Measurements from ENCODE around the gene AFF4.

DNA sequence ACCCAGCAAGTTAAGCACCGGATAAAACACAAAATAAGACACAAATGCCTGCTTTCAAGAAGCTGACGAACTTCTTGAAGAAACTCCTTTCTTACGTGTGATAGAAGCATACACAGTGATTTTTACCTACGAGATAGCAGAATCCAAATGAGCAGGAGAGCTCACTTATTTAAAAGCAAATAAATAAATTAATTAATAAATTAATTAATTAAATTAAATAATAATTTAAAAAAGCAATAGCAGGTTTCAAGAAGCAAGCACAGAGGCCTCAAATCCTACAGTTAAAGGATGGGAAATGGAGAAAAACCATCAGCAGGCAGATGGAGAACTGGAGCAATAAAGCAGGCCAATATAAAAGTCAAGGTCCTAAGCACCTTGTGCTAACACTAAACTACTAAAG, 72.6 kb downstream of the AFF4 start:
- TF ChIP-seq CTCF (IDR thresholded peaks at IDR 0.05) (no peak), MYC (IDR thresholded peaks at IDR 0.05; ENCODE audit: borderline replicate concordance, low read length) (no peak), JUNB (IDR thresholded peaks at IDR 0.05) (no peak), PHF8 (IDR thresholded peaks at IDR 0.05; ENCODE audit: borderline replicate concordance, low read depth) (no peak), BHLHE40 (IDR thresholded peaks at IDR 0.05; ENCODE audit: low read depth, low read length) (no peak), CEBPB (IDR thresholded peaks at IDR 0.05) (no peak), POLR2A (IDR thresholded peaks at IDR 0.05; ENCODE audit: low read length) (no peak), EP300 (IDR thresholded peaks at IDR 0.05) (no peak), MAZ (IDR thresholded peaks at IDR 0.05; ENCODE audit: borderline replicate concordance, low read depth, low read length) (no peak), ELK1 (IDR thresholded peaks at IDR 0.05; ENCODE audit: low read depth, low read length) (no peak)
- TF ChIP-seq, protein P1, sequence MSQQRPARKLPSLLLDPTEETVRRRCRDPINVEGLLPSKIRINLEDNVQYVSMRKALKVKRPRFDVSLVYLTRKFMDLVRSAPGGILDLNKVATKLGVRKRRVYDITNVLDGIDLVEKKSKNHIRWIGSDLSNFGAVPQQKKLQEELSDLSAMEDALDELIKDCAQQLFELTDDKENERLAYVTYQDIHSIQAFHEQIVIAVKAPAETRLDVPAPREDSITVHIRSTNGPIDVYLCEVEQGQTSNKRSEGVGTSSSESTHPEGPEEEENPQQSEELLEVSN (IDR thresholded peaks at IDR 0.05; ENCODE audit: borderline replicate concordance, low read depth) = no peak
- TF ChIP-seq, protein P2, sequence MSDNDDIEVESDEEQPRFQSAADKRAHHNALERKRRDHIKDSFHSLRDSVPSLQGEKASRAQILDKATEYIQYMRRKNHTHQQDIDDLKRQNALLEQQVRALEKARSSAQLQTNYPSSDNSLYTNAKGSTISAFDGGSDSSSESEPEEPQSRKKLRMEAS (IDR thresholded peaks at IDR 0.05) = no peak
- TF ChIP-seq, protein P3, sequence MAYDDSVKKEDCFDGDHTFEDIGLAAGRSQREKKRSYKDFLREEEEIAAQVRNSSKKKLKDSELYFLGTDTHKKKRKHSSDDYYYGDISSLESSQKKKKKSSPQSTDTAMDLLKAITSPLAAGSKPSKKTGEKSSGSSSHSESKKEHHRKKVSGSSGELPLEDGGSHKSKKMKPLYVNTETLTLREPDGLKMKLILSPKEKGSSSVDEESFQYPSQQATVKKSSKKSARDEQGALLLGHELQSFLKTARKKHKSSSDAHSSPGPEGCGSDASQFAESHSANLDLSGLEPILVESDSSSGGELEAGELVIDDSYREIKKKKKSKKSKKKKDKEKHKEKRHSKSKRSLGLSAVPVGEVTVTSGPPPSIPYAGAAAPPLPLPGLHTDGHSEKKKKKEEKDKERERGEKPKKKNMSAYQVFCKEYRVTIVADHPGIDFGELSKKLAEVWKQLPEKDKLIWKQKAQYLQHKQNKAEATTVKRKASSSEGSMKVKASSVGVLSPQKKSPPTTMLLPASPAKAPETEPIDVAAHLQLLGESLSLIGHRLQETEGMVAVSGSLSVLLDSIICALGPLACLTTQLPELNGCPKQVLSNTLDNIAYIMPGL (CRISPR knock-in tag; IDR thresholded peaks at IDR 0.05; ENCODE audit: borderline replicate concordance) = no peak
- TF ChIP-seq, protein P4, sequence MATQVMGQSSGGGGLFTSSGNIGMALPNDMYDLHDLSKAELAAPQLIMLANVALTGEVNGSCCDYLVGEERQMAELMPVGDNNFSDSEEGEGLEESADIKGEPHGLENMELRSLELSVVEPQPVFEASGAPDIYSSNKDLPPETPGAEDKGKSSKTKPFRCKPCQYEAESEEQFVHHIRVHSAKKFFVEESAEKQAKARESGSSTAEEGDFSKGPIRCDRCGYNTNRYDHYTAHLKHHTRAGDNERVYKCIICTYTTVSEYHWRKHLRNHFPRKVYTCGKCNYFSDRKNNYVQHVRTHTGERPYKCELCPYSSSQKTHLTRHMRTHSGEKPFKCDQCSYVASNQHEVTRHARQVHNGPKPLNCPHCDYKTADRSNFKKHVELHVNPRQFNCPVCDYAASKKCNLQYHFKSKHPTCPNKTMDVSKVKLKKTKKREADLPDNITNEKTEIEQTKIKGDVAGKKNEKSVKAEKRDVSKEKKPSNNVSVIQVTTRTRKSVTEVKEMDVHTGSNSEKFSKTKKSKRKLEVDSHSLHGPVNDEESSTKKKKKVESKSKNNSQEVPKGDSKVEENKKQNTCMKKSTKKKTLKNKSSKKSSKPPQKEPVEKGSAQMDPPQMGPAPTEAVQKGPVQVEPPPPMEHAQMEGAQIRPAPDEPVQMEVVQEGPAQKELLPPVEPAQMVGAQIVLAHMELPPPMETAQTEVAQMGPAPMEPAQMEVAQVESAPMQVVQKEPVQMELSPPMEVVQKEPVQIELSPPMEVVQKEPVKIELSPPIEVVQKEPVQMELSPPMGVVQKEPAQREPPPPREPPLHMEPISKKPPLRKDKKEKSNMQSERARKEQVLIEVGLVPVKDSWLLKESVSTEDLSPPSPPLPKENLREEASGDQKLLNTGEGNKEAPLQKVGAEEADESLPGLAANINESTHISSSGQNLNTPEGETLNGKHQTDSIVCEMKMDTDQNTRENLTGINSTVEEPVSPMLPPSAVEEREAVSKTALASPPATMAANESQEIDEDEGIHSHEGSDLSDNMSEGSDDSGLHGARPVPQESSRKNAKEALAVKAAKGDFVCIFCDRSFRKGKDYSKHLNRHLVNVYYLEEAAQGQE (IDR thresholded peaks at IDR 0.05) = no peak

Data from A549 (cell line).